Fibroblast of skin of left biceps (primary cell): ENCODE data around the gene CNOT6.

ENCODE experiments used
- DNase-seq, 2 experiments: peaks; one replicate each; pipeline ENCODE4 v3.0.0-alpha.2; 2013; ENCODE audit warnings: low read depth in 2 of 2

The CNOT6 gene

DNA sequence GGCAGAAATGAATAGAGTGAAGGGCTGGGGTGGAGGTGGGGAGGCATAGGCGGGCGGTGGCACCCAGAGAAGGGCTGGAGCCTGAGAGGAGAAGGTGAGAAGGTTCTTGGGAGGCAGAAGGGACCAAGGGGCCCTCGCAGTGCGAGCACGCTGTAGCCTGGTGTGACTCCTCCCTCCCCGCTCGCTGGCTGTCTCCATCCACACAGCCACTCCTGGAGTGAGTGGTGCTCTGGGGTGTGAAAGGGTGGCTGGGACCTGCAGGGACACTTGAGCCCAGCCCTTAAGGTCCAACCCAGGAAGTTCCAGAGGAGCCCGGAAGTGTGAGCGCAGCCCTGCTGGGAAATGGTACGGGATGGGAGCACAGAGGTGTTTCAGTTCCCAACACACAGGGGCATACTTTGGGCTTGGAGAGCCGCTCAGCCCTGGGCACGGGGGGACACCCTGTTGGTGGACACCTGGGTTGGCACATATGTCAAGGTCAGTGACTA is 106.4 kb downstream of the CNOT6 start:
- no peak for DNase-seq

DNA sequence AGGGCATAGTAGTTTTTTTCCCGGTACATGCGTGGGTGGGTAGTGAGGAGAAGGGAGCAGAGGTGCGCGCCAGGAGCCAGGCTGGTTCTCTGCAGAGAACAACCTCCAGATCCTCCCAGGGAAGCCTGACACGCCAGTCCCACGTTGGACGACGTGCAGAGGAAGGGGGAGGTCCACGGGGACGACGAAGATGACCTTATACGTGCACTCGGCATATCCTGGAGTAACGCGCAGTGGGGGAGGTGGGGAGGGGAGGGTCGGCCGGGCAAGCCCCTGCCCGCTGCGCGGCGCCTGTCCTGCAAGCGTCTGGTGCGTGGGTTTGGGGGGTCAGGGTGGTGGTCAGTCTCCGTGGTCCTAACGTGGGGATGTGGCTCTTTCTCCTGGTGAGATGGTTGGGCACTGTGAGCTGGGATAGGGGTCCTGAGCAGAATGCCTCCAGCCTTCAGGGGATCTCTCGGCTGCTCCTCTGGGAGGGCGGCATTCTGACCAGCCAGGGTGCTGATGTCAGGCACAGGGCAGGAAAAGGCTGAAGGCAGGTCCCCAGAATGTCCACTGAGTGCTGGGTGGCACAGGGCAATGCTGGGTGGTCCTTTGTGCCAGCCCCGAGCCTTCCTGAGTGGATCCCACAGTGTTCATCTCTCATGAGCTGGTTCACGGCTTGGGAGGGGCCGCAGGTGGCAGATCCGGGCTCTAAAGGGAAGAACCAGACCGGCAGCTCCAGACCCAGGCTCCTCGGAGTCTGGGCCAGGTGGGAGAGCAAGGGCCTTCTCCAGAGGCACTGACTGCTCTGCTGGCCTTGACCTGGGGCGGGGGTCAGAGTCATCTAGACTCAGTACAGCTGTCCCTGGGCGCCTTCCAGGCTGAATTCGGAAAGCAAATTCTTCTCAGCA is 107.7 kb downstream of the CNOT6 start:
- DNase-seq = no peak

DNA sequence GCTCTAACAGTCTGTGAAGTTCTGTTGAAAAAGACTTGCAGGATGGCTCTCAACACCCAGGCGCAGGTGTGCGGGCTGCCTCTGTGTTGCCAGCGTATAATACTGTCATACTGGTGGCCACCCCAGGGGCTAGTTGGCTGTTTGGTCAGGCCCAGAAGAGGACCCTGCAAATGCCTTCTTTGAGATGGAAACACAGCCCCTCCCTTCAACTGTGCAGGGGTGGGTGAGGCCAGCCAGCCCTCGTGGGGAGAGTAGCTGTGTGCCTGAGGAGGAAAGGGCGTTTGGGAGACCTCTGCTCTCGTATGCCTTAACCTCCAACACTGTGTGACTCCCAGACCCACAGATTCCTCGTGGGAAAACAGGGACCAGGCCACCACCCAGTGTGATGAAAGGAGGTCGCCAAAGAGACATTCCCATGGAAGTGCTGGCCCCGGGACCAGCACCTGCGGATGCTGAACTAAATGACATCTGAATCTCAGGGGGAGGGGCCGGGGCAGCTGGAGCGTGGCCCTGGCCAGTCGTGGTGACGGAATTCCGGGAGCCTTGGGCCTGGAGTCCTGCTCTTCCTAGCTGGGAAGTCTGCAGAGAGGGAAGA is 108.4 kb downstream of the CNOT6 start:
- no peak for DNase-seq

DNA sequence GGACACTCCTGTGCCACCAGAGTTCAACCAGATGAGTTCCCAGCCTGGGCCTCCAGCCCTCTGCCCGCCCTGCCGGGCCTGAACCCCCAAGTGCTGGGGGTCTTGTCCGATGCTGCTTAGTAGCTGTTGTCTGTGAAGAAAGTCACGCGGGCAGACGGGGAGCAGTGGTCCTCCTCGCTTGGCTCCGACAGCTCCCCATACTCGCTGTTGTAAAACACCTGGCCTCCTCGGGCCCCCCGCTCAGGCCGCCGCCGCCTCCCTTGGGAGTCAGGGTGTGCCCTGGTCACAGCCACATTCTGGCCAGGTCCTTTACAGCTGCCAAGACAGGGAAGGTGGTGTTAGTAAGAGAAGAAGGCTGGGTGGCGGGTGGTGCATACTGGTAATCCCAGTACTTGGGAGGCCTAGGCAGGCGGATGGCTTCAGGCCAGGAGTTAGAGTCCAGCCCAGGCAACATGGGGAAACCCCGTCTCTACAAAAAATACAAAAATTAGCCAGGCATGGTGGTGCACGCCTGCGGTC is 109.0 kb downstream of the CNOT6 start:
- no peak for DNase-seq

DNA sequence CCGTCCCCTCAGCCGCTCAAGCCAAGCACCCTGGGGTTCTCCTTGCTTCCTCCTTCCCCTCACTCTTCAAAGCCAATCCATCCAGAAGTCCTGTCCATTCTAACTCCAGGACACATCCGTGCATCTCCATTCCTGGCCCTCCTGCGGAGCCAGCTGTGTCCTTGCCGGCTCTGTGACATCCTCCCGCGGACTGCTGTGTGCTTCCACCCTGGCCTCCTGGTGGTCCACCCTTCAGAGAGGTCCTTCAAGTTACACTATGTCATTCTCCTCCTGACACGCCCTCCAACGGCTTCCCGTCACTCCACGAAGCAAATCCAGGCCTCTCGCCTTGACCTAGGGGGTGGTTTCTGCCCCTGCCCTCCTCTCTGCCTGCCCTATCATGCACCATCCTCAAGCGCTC is 110.1 kb downstream of the CNOT6 start:
- DNase-seq = no peak

DNA sequence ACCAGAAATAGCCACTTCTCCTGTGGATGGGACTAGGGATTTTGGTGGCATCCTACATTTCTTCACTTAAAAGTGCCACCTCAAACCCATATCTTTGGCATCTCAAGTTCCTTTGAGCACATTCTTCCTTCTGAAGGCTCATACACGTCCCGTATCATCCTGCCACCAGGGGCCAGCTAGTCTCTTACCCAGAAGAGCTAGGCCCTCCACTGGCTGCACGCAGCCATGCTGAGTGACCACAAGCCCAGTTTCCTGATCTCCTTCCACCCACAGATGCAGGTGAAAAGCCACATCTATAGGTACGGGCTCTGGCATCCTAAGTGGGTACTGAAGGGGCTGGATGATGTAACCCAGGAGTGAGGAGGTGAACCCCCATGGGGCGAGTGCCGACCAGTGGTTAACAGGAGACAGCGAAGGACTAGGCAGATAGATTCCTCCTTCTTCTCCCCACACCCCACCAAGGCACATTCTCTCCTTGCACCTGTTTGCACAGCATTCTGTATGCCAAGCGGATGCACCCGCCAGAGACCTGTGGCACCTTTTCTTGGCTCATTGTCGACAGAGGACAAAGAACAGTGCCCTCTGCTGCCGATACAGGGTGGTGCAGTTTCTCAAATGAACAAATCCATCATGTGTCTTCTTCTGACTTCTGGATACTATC is 111.5 kb downstream of the CNOT6 start:
- no peak for DNase-seq

DNA sequence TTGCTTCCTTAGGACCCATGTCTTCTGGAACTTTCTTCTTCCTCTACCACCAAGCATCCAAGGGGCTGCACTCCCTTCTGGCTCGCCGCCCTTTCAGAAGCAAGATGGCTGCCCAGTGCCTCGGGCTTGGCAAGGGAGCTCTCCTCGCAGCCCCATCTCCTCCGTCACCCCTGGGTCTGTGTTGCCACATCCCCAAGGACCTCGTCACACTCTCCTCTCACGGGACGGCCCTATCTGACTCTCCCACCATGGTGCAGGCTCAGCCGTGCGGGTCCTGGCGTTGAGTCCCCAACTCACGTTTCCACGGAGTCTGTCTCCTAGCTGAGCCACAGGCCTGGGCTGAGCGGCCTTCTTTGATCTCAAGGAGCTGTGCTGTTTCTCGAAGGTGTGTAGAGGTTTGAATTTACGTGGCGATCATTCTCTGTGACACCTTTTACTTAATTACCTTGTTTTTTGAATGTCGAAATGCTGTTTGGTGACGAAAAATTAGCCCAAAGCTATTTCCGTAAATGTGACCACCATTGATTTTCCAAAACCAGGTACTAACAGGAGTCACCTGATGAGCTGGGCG is 112.1 kb downstream of the CNOT6 start:
- DNase-seq = no peak

DNA sequence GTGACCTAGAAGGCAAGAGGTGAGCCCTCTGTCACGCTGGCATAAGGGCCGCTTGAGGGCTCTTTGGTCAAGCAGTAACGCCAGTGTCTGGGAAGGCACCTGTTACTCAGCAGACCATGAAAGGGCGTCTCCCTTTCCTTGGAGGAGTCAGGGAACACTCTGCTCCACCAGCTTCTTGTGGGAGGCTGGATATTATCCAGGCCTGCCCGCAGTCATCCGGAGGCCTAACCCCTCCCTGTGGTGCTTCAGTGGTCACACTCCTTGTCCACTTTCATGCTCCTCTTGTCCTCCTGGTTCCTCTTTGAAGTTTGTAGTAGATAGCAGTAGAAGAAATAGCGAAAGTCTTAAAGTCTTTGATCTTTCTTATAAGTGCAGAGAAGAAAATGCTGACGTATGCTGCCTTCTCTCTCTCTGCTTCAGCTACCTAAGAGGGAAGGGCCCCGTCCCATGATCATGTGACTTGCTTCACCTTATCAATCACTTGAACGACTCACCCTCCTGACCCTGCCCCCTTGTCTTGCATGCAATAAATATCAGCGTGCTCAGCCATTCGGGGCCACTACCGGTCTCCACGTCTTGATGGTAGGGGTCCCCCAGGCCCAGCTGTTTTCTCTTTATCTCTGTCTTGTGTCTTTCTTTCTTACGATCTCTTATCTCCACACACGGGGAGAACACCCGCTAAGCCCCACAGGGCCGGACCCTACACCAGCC is 113.8 kb downstream of the CNOT6 start:
- DNase-seq = no peak

DNA sequence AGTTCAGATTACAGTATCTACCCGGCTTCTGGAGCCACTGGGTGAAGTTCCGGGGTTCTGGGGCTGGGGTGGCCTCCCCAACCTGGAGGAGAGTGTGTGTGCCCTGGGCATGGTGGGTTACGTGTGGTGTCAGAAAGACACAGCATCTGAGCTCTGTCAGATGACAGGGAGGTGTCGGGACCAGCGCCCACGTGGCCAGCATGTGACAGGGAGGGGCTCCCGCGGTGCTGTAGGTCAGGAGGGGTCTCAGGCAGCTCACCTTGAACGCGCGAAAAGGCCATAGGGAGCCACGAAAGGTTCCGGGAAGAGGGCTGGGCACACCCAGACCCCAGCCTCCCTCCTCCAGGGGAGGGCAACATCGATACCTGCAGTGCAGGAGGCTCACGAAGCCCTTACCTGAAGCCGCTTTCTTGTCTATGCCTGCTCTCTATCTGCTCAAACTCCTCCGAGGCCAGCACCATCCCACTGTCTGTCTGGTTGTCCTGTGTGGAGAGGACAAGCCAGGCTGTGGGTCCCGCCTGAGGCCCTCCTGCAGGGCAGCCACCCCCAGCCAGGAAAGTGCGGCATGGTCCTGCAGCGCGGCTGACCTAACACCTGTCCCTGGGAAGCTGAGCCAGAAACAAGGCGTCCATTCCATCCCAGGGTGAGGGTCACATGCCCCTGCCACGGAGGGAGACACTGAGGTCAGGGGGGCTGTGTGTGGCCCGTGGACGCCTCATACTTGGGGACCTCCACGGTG is 114.6 kb downstream of the CNOT6 start:
- DNase-seq = no peak

DNA sequence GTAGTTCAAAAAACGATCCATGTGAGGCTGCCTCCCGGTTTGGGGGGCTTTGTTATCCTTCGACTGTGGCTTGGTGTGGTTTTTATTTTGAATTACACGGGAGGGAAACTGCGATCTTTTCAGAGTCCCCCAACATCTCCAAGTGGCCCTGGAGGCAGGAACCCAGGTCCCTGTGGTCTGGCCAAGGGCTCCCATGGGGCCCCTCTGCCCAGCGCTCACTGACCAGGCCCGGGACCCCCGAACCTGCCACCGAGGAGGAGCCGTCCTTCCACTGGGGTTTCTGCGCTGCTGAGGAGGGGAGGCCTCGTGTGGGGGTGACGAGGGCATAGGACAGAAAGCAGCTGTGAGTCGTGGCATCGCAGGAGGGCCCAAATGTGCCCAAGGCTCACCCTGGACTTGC is 115.2 kb downstream of the CNOT6 start:
- no peak for DNase-seq

DNA sequence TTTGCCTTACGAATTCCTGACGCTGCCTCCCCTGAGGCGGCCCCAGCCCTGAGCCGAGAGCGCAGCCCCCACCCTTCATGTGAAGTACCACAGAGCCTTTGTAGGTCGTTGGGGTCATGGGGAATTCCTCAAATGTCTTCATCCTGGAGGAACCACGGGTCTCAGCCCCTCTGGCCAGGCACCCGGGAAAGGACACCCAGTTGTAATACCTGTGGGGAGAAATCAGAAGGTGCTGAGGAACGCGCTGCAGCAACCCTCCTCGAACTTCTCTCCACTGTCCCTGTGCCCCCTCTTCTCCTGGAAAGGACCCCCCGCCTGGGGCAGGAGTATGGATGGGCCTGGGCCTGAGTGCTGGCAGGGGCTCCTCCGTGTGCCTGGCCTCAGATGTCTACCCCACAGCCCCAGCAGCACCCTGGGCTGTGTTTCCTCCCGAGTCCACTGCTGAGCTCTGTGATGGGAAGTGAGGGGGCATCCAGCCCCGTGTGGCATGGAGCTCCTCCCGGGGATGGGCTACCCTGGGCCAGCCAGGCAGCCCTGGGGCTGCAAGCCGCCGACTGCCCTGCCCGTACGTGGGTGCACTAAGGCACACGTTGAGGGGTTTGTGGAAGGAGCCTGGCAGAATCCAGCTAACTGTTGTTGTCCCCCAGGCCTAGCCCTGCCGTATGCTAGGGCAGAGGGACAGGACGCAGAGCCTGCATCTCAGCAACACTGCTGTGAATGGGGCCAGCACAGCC is 115.8 kb downstream of the CNOT6 start:
- no peak for DNase-seq

DNA sequence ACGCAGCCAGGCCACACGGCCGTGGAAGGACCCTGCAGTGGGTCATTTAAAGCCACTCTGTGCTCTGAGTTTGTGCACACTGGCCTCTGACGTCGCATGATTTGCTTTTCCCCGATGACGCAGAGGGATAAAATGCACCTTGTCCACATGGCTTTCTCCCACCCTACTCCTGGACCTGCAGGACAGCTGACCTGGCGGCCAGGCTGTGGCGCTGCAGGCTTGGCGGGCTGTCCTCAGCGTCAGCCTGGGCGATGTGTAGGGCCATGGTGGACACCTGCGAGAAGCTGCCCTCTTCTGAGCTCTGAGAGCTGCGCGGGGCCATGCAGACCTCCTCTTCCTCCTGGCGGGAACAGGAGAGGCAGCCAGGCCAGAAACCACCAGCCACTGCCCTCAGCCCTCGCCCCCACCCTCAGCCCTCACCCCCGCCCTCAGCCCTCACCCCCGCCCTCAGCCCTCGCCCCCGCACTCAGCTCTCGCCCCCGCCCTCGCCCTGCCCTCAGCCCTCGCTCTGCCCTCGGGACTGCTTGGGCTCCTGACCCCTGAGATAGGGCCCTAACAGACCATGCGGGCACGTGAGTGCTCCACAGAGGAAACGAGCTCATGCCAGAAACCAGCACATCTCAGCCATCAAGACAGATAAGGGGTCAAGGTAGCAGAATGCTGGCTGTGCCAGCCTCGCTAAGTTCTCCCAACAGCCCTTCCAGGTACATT is 117.1 kb downstream of the CNOT6 start:
- DNase-seq = no peak

DNA sequence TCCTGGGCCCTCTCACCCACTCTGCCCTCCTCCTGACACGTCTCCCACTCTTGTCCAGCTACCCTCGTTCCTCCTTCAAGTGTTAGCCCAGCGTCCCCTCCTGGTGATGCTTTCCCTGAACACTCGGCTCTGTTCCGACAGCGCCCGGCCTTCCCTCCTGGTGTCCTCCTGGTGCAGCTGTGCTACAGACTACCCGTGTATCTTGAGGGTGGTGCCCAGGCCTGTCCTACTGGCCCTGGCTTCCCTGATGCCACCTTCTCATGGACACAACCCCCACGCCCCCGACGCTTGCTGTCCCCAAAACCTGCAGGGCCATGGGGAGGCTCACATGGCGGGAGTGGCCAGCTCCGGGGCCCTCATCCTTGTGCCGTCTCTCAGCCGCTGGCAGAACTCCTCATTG is 118.5 kb downstream of the CNOT6 start:
- DNase-seq = no peak

DNA sequence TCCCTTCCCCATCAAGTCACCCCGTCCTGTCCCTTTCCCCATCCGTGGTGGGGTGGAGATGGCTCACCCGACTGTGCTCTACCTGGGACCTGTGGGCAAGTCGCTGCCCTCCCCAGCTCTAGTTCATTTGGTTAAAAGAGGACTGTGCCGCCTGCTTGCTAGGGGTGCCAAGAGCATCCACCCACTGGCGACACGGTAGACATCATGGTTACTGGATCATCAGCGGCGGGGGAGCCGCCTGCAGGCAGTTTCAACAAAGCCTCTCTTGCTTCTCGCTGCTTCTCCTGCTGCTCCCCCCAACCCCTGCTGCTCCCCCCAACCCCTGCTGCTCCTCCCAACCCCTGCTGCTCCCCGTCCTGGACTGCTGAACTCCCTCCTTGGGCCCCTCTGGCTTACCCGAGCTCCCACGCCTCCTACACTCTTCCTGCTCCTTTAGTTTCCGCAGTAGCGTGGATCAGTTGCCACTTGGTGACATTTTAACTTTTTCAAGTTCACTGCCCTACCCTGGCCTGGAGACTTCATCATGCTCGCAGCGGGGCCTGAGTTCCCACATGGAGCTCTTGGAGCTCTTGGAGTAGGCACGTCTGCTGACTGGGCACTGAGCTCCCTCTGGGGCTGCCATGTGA is 119.1 kb downstream of the CNOT6 start:
- no peak for DNase-seq

DNA sequence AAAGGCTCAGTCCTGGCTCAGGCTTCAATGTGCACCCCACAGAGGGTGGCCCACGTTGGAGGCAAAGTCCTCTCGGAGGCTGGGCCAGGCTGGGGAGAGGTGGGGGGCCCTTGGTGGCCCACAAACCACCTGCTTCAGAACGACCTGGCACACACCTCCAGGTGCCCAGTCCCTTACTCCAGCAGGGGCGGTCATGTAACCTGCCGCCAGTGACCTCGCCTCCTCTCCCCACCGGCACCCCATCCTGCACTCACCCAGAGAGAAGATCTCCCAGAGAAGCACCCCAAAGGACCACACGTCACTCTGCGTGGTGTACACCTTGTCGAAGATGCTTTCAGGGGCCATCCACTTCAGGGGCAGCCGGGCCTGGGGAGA is 119.6 kb downstream of the CNOT6 start:
- no peak for DNase-seq

DNA sequence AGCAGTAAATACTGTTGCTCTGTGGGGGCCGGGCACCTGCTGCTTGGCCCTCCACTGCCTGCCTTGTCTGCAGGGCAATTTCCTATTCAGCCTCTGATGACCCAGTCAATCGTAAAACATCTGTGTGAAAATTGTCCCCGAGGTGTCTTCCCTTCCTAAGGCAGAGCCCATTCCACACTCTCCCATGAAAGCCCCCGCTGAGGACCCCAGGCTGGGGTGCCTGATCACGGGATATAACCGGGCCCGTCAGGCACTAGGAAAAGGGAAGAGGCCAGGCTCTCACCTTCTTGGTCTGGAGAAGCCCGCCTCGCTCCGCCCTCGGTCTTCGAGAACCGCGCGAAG is 124.3 kb downstream of the CNOT6 start:
- no peak for DNase-seq

DNA sequence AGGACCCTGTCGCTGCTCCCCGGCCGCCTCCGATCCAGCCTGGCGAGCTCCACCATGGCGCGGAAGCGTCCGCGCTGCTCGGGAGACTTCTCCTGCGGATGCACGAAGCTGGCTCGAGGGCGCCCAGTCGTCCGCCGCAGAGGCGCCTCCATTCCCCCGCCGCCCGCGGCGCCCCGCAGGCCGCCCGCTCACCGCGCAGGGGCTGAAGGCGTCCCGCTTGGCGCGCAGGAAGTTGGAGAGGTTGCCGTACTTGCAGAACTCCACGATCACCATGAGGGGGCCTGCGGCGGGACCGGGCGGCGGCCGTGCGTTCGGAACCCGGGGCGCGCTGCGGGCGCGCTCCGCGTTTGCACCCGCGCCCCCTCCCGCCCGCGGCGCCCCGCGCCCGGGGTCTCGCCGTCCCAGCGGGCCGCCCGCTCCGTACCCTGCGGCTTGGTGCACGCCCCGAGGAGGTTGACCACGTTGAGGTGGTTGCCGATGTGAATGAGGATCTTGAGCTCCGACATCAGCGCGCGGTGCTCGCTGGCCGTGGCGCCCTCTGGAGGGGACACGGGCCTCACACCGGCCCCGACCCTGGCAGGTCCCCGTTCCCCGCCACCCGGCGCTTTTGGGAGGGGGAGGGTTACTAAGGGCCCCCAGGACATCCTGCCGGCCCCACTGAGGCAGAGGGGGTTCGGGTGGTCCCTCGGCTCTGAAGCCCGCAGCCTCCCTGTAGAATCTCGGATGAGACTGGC is 124.8 kb downstream of the CNOT6 start:
- DNase-seq = peak in 1 of 2 experiments; percentile 11

DNA sequence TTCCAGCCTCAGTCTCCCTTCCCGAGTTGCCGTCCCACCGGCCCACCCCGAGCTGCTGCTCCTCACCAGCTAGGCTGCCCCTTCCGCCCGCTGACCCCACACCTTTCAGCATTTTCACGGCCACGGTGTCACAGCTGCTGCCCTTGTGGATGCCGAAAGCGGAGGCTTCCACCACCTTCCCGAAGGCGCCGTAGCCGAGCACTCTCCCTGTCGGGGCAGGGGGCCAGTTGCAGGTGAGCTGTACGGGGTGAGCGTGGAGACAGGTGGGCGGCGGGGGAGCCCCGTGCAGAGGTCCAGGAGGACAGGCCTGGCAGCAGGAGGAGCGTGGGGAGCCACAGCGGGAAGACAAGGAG is 125.4 kb downstream of the CNOT6 start:
- no peak for DNase-seq

DNA sequence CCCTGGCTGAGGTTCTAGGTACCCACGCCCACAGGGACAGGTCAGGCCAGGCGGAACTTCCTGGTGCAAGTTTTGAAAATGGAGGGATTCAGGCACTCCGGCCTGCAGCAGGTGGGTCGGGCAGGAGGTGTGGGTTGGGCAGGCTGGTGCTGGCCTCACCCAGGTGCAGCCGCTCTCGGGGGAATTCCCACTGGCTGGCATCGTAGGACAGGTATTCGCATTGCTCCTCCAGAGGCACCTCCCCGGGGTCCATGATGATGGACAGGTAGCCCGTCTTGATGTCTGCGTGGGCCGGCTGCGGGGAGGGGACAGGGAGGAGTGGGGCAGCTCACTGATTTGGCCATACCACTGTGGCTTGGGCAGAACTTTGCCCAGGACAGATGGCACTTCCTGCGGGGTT is 125.8 kb downstream of the CNOT6 start:
- no peak for DNase-seq
